K562 (cell line): ENCODE measurements around the gene TXNRD2. TPM values are rescaled to one million over a fixed set of nuclear protein-coding genes. Genes with fewer than 3 reads are reported as not detected.
A peak's percentile ranks its signal among the peaks of the same experiment; 100 is the strongest.

ENCODE experiments used
- CAMTA2 ChIP-seq: fragments of 250-450 bp; sonication (Bioruptor Pico); conservative IDR thresholded peaks from 2 replicates; pipeline ENCODE4 v1.5.1; 2022
- FOXA3 ChIP-seq, 2 experiments: fragments of 450-650 bp in 1 of 2; sonication (generic) in 1 of 2; formaldehyde crosslinking; IDR thresholded peaks in 1 of 2; conservative IDR thresholded peaks in 1 of 2; 2 replicates each; pipeline versions ENCODE4 v1.4.0 to v1.8.0; 2020 to 2022; ENCODE audit warnings: mild to moderate bottlenecking in 2 of 2, missing genetic modification reagents in 1 of 2
- TAF7 ChIP-seq: fragments of 450-650 bp; IDR thresholded peaks from 2 replicates; pipeline ENCODE4 v1.6.1; 2016; ENCODE audit warnings: missing genetic modification characterization, missing compliant biosample characterization
- WHSC1 ChIP-seq: IDR thresholded peaks from one replicate; pipeline ENCODE4 v1.6.1; 2012; ENCODE audit warnings: low read length, control low read depth, inconsistent platforms
- ZFP30 ChIP-seq: fragments of 250-450 bp; sonication (Bioruptor Pico); IDR thresholded peaks from 2 replicates; pipeline ENCODE4 v1.8.0; 2022; ENCODE audit warnings: moderate library complexity, mild to moderate bottlenecking, inconsistent platforms, borderline replicate concordance
- ZNF445 ChIP-seq: fragments of 250-450 bp; sonication (Bioruptor Pico); IDR thresholded peaks from 2 replicates; pipeline ENCODE4 v1.4.0; 2020; ENCODE audit warnings: low read depth, mild to moderate bottlenecking, moderate library complexity
- ZNF644 ChIP-seq: fragments of 200-800 bp; sonication (Bioruptor generic); IDR thresholded peaks from 2 replicates; pipeline ENCODE4 v1.6.1; 2016; ENCODE audit warnings: low read depth, missing genetic modification characterization, missing compliant biosample characterization
- ZNF695 ChIP-seq: fragments of 450-650 bp; formaldehyde crosslinking; IDR thresholded peaks from 2 replicates; pipeline ENCODE4 v1.4.0; 2020; ENCODE audit warnings: mild to moderate bottlenecking, moderate library complexity
- ZNF717 ChIP-seq: fragments of 250-450 bp; sonication (Bioruptor Pico); IDR thresholded peaks from 2 replicates; pipeline ENCODE4 v1.5.0; 2021
- ZNF75A ChIP-seq: fragments of 450-650 bp; formaldehyde crosslinking; IDR thresholded peaks from 2 replicates; pipeline ENCODE4 v1.4.0; 2020; ENCODE audit warnings: mild to moderate bottlenecking
- ZNF76 ChIP-seq: fragments of 250-450 bp; sonication (Bioruptor Pico); IDR thresholded peaks from 2 replicates; pipeline ENCODE4 v1.4.0; 2020; ENCODE audit warnings: mild to moderate bottlenecking, moderate library complexity, borderline replicate concordance
- polyA plus RNA-seq, 8 experiments: library from polyadenylated mRNA; depleted of rRNA in 4 of 8; stranded (reverse) in 5 of 8; unstranded in 3 of 8; fragments of >200 nt; fragmentation: Nextera tagmentation in 2 of 8; fragmentation: Illumina TruSeq in 1 of 8; extraction: Ambion mirVana in 2 of 8; extraction: Trizol in 1 of 8; gene quantifications; 2 replicates each; pipeline versions ENCODE4 v1.2.1 to v1.2.3, GENCODE V29; 2011 to 2014; ENCODE audit warnings: inconsistent platforms in 1 of 8, missing spikeins in 1 of 8
- total RNA-seq, 7 experiments: library from RNA; depleted of rRNA in 6 of 7; stranded (reverse); fragments of >200 nt in 6 of 7; fragmentation: Illumina TruSeq in 2 of 7; extraction: Trizol in 2 of 7; gene quantifications; 2 replicates each; pipeline versions ENCODE4 v1.2.1 to v1.2.3, GENCODE V29; 2011 to 2021; ENCODE audit warnings: low replicate concordance in 1 of 7
- TF ChIP-seq, protein P1 (sequence below): sonication (generic); formaldehyde crosslinking; IDR thresholded peaks from 2 replicates; pipeline ENCODE4 v1.8.0; 2022; ENCODE audit warnings: mild to moderate bottlenecking, missing genetic modification reagents, borderline replicate concordance
- TF ChIP-seq, protein P2 (sequence below): sonication (generic); formaldehyde crosslinking; IDR thresholded peaks from 2 replicates; pipeline ENCODE4 v1.8.1; 2023; ENCODE audit warnings: mild to moderate bottlenecking, missing genetic modification reagents, moderate library complexity
- TF ChIP-seq, protein P3 (sequence below): fragments of 450-650 bp; formaldehyde crosslinking; conservative IDR thresholded peaks from 2 replicates; pipeline ENCODE4 v1.4.0; 2022; ENCODE audit warnings: mild to moderate bottlenecking, missing genetic modification characterization
- TF ChIP-seq, protein P4 (sequence below): fragments of 250-450 bp; sonication (Bioruptor Pico); IDR thresholded peaks from 2 replicates; pipeline ENCODE4 v1.4.0; 2020

Gene TXNRD2
- total and polyA plus RNA-seq, 9 of the 15 experiments (the other 6 are each of a cell fraction or from before 2014, with no cell fraction given): 3.3 to 80.2 (median 49.4) TPM

DNA sequence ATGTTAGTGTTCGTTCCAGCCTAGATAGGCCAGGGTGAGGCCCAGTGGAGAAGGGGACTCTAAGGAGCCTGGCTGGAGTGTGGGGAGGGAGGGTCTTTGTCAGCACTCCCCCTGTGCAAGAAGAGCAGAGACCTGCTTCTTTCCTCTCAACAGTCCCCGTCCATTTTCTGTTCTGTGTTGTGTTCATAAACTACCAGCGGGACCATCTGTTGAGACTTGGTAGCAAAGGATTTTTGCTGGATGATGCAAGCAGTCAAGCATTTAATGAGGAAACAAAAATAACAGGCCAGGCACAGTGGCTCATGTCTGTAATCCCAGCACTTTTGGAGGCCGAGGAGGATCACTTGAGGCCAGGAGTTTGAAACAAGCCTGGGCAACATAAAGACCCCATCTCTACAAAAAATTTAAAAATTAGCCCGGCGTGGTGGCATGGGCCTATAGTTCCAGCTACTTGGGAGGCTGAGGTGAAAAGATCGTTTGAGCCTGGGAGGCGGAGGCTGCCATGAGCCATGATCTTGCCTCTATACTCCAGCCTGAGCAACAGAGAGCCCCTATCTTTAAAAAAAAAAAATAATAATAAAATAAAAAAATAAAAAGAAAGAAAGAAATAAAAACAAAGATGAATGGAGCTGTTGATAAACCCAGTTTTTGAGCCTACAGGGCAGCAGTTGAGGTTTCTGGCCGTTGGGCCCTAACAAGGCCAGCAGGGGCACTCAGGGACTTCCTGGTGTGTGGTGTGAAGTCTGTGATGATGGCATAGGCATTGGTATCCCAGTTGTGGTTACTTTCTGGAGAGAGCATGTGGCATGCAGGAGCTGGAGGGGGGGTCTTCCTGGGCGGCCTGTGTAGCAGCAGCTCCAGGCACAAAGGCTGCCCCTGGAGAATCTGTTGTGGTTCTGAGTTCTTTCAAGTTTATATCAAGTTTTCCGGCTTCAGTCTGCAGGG is 1.7 kb upstream of the TXNRD2 start (continued):
- TF ChIP-seq, protein P1, sequence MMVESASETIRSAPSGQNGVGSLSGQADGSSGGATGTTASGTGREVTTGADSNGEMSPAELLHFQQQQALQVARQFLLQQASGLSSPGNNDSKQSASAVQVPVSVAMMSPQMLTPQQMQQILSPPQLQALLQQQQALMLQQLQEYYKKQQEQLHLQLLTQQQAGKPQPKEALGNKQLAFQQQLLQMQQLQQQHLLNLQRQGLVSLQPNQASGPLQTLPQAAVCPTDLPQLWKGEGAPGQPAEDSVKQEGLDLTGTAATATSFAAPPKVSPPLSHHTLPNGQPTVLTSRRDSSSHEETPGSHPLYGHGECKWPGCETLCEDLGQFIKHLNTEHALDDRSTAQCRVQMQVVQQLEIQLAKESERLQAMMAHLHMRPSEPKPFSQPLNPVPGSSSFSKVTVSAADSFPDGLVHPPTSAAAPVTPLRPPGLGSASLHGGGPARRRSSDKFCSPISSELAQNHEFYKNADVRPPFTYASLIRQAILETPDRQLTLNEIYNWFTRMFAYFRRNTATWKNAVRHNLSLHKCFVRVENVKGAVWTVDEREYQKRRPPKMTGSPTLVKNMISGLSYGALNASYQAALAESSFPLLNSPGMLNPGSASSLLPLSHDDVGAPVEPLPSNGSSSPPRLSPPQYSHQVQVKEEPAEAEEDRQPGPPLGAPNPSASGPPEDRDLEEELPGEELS: no peak
- TF ChIP-seq ZNF695 (peak; percentile 73; the same call in 1 of the 2 replicates), ZFP30 (peak; percentile 85), TAF7 (tag) (peak; percentile 8; the same call in 1 of the 2 replicates), ZNF75A (CRISPR knock-in tag) (peak; percentile 73; the same call in 1 of the 2 replicates), ZNF445 (CRISPR knock-in tag) (peak; percentile 60; the same call in 1 of the 2 replicates), ZNF717 (CRISPR knock-in tag) (0 out of 2 replicates have a peak, but pooled peaks have one; percentile 24), CAMTA2 (no peak), WHSC1 (peak; percentile 94), ZNF76 (peak; percentile 88), FOXA3 (CRISPR knock-in tag; conservative IDR thresholded peaks at IDR 0.05 in 1 of 2, IDR thresholded peaks at IDR 0.05 in 1 of 2) (peak in 1 of 2 experiments; percentile 53; a peak in 2 of 4 replicates), ZNF644 (no peak)
- TF ChIP-seq, protein P2, sequence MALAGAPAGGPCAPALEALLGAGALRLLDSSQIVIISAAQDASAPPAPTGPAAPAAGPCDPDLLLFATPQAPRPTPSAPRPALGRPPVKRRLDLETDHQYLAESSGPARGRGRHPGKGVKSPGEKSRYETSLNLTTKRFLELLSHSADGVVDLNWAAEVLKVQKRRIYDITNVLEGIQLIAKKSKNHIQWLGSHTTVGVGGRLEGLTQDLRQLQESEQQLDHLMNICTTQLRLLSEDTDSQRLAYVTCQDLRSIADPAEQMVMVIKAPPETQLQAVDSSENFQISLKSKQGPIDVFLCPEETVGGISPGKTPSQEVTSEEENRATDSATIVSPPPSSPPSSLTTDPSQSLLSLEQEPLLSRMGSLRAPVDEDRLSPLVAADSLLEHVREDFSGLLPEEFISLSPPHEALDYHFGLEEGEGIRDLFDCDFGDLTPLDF: 0 out of 2 replicates have a peak, but pooled peaks have one; percentile 13
- TF ChIP-seq, protein P3, sequence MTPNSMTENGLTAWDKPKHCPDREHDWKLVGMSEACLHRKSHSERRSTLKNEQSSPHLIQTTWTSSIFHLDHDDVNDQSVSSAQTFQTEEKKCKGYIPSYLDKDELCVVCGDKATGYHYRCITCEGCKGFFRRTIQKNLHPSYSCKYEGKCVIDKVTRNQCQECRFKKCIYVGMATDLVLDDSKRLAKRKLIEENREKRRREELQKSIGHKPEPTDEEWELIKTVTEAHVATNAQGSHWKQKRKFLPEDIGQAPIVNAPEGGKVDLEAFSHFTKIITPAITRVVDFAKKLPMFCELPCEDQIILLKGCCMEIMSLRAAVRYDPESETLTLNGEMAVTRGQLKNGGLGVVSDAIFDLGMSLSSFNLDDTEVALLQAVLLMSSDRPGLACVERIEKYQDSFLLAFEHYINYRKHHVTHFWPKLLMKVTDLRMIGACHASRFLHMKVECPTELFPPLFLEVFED: 0 out of 2 replicates have a peak, but pooled peaks have one; percentile 61
- TF ChIP-seq, protein P4, sequence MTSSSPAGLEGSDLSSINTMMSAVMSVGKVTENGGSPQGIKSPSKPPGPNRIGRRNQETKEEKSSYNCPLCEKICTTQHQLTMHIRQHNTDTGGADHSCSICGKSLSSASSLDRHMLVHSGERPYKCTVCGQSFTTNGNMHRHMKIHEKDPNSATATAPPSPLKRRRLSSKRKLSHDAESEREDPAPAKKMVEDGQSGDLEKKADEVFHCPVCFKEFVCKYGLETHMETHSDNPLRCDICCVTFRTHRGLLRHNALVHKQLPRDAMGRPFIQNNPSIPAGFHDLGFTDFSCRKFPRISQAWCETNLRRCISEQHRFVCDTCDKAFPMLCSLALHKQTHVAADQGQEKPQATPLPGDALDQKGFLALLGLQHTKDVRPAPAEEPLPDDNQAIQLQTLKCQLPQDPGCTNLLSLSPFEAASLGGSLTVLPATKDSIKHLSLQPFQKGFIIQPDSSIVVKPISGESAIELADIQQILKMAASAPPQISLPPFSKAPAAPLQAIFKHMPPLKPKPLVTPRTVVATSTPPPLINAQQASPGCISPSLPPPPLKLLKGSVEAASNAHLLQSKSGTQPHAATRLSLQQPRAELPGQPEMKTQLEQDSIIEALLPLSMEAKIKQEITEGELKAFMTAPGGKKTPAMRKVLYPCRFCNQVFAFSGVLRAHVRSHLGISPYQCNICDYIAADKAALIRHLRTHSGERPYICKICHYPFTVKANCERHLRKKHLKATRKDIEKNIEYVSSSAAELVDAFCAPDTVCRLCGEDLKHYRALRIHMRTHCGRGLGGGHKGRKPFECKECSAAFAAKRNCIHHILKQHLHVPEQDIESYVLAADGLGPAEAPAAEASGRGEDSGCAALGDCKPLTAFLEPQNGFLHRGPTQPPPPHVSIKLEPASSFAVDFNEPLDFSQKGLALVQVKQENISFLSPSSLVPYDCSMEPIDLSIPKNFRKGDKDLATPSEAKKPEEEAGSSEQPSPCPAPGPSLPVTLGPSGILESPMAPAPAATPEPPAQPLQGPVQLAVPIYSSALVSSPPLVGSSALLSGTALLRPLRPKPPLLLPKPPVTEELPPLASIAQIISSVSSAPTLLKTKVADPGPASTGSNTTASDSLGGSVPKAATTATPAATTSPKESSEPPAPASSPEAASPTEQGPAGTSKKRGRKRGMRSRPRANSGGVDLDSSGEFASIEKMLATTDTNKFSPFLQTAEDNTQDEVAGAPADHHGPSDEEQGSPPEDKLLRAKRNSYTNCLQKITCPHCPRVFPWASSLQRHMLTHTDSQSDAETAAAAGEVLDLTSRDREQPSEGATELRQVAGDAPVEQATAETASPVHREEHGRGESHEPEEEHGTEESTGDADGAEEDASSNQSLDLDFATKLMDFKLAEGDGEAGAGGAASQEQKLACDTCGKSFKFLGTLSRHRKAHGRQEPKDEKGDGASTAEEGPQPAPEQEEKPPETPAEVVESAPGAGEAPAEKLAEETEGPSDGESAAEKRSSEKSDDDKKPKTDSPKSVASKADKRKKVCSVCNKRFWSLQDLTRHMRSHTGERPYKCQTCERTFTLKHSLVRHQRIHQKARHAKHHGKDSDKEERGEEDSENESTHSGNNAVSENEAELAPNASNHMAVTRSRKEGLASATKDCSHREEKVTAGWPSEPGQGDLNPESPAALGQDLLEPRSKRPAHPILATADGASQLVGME (CRISPR knock-in tag): peak; percentile 79; the same call in 1 of the 2 replicates
